HG02943 (cell line): Measurements from ENCODE around the gene GOLPH3.
"Not testable (repeated sequence)": the region's sequence is repeated elsewhere in the genome, so short reads cannot be mapped to it uniquely, and the experiment has no call there.

Source experiments
- ATAC-seq: cut with Tn5 transposase; IDR thresholded peaks from one replicate; pipeline ENCODE4 v1.9.1; 2021; ENCODE audit warnings: mild to moderate bottlenecking, low read depth, moderate library complexity; ENCODE audit not compliant: unreplicated experiment

Gene GOLPH3

DNA sequence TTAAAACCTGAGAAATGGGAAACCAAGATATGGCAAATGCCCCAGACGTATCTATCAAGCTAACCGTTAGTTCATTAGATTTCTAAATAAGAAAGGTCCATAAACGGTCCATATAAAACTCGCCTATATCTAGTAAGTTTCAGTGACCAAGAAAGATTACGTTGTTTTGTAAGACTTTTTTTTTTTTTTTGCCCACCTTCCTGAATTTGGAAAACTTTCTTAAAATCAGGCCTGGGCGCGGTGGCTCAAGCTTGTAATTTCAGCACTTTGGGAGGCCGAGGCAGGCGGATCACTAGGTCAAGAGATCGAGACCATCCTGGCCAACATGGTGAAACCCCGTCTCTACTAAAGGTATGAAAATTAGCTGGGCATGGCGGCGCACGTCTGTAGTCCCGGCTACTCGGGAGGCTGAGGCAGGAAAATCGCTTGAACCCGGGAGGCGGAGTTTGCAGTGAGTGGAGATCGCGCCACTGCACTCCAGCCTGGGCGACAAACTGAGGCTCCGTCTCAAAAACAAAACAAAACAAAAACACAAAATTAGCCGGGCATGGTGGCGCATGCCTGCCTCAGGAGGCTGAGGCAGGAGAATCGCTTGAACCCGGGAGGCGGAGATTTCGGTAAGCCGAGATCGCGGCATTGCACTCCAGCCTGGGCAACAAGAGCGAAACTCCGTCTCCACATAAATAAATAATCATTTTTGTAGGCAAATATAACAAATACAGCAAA is 1.8 kb downstream of the GOLPH3 start:
- ATAC-seq: not testable (repeated sequence)

DNA sequence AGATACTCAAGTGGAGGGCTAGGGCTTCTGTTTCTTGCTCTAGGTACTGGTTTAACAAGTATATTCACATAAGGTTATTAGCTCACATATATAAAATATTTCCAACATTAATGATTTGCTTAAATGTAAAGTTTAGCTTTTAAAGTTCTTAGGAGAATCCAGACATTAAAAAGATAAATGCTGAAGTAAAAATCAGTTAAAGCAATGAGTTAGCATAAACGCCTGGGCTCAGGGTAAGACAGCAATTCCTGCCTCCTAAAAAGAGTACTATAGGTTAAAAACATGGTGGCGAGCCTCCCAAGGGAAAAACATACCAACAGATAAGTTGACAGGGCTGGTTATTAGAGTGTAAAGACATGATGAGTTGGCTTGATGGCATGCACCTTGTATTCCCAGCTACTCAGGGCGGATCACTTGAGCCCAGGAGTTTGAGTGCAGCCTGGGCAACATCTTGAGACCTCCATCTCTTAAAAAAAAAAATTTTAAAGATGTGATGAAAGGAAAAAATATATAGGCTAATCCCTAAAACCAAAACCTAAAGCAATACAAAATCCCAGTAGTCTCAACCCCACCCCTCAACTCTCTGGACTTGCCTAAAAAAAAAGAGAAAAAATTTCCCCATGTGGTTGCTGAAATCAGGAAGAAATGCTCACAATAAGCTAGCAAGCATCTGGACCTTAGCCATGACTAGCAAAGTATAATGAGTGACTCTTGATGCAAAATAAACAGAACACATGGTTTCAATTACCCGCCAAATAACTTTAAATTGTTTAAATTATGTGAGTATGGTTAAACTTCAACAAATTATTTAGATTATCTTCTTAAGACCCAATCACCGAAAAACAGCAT is 3.6 kb downstream of the GOLPH3 start:
- ATAC-seq: no peak

DNA sequence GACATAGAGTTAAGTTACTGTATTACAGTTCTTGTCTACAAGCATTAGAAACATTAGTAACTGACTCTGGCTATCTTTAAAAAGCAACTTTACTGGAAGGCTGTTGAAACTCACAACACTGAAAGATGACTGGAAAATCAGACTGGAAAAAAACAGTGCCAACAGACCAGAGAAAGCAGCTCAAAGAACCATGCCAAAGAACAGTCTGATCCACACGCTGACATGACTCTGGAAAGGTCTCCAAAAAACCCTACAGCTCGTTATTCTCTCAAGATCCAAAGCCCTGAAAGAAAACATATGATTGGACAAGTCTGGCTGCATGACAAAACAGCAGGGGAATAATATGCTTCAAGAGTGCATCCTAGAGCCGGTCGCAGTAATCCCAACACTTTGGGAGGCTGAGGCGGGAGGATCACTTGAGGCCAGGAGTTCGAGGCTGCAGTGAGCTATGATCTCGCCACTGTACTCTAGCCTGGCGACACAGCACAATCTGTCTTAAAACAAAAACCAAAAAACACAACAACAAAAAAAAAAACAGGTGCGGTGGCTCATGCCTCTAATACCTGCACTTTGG is 5.6 kb downstream of the GOLPH3 start:
- no peak for ATAC-seq

DNA sequence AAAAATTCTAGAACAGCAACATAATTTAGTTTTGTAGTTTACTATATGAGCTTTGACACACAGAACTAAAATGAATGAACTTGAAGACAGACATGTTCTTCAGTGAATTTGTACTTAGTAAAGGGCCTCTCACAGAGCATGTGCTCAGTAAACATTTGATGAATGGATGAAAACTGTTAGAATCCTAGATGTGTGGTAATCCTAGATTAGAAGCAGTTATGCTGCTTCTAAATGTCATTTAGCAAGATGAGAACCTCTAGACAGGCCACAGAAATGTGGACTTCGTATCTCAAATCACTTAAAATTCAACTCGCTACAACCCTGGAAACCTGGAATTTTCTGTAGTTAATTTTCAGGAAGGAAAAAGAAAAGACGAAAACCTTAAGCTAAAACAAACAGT is 8.5 kb downstream of the GOLPH3 start:
- ATAC-seq: no peak

- peak; percentile 54 for ATAC-seq
Observed at GRCh38 chr5:32163785-32164184, 10.3 kb downstream of the GOLPH3 start.

GRCh38 chr5:32163053-32163452 is 11.1 kb downstream of the GOLPH3 start:
- no peak for ATAC-seq

- no peak for ATAC-seq
Observed at GRCh38 chr5:32160228-32160627, 13.9 kb downstream of the GOLPH3 start.

GRCh38 chr5:32159328-32160072 is 14.6 kb downstream of the GOLPH3 start:
- ATAC-seq: no peak

- no peak for ATAC-seq
Observed at GRCh38 chr5:32158679-32158975, 15.5 kb downstream of the GOLPH3 start.

DNA sequence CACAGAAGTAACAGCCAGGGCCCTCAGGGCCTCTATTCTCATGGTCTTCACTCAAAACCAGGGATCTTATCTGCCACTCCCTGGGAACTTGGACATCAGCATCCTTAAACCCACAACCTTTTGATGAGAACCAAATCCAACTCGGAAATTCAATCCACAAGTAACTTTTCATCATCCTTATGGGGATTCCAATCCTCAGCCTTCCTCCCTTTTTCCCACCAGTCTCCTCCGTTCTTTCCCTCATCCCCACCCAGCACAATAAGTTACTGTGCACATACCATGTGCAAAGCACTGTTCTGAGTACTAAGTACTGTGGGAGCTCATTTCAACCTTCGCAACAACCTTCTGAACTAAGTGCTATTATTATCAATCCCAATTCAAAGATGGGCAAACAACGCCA is 17.0 kb downstream of the GOLPH3 start:
- ATAC-seq: no peak

- ATAC-seq: no peak
Observed at GRCh38 chr5:32156635-32157034, 17.5 kb downstream of the GOLPH3 start.

GRCh38 chr5:32155211-32155610 is 18.9 kb downstream of the GOLPH3 start:
- ATAC-seq: no peak

- ATAC-seq: no peak
Observed at GRCh38 chr5:32153723-32154122, 20.4 kb downstream of the GOLPH3 start.

GRCh38 chr5:32151198-32151597 is 22.9 kb downstream of the GOLPH3 start:
- no peak for ATAC-seq

DNA sequence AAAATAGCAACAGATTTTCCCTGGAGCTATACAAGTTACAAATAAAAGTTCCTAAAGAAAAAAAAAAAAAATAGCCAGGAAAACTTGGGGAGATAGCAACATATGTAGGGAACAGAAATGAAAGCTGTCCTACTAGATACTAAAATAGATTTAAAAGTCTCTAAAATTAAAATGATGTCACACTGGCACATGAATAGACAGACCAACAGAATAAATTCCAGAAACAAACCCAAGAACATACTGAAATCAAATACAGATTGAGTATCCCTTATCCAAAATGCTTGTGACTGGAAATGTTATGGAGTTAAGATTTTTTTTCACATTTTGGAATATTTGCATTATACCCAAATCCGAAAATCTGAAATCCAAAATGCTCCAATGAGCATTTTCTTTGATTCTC is 23.8 kb downstream of the GOLPH3 start:
- no peak for ATAC-seq

DNA sequence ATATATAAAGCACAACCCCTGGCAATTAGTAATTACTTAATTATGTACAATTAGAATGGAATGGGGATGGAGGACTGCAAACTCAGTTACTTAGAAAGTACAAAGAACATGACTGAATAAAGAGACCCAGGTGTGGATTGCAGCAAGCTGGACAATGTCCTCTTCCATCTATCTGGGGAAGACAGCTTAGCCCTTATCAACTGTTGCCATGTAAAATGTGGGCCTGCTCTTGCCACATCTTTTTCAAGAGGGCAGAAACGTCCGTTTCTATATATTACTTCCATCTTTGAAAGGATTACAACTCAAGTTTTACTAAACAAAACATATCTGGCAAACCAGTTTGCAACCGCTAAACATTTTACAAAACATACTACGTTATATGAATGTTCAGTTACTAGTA is 26.2 kb downstream of the GOLPH3 start:
- no peak for ATAC-seq

- no peak for ATAC-seq
Observed at GRCh38 chr5:32147236-32147635, 26.9 kb downstream of the GOLPH3 start.

DNA sequence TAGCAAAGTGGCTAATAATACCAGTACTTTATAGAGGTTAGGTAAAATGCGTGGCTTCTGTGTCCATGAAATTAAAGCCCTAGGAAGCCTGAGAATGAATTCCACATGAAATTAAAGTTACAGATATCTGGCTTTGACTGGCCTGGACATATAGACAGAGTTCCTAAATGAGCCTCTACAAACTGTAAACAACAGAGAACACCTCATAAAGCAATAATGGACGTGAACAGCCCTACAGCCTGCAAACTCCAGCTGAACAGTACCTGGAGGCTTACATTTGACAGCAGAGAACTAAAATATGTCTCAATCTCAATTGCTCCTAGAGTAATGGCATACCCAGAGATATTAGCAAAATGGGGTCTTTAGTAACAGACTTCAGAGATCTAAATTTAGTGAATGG is 28.7 kb downstream of the GOLPH3 start:
- ATAC-seq: no peak

DNA sequence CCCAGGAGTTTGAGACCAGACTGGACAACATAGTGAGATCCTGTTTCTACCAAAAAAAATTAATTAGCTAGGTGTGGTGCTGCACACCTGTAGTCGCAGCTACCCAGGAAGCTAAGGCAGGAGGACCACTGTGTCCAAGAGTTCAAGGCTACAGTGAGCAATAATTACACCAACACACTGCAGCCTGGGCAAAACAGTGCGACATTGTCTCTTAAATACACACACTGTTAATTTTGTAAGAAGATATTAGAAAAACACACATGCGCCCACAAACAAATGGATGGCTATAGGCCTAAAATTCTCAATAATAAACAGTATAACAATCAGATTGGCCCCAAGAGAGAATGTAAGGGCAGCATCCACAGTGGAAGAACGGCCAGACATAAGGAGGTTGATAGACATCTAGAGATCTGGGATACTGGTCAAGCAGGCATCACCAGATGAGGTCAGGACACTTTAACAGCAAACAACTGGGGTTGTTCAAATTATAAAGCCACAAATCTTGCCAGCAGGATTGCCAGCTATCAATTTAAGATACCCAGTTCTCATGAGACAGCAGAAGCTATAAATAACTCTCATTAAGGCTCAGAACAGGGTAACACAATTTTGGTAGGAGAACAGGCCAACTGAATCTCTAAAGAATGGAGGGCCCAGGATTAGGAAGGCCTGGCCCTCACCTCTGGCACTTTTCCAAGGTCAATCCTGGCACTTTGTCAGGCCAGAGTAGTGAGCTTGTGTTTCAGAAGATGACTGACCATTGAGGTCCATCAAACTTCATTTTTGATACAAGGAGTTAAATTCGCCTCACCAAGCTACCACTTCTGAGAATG is 29.5 kb downstream of the GOLPH3 start:
- no peak for ATAC-seq
